ENCODE measurements around the gene COPS7A.

DNA sequence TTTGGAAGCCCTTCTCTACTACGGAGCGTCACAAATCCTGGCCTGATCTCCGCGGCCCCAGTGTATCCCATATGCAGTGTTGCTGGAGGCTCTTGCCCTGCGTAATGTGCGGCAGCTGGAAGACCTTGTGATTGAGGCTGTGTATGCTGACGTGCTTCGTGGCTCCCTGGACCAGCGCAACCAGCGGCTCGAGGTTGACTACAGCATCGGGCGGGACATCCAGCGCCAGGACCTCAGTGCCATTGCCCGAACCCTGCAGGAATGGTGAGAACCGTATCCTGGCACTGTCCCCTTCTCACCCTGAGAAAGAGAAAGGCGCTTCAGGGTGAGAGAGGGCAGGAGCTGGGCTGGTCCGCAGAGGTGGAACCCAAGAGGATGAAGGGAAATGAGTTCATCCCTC is 5.3 kb downstream of the COPS7A start:
- TF ChIP-seq EZH2 (IDR thresholded peaks at IDR 0.05; ENCODE audit: low read length, missing control alignments) = no peak
- TF ChIP-seq, protein P1, sequence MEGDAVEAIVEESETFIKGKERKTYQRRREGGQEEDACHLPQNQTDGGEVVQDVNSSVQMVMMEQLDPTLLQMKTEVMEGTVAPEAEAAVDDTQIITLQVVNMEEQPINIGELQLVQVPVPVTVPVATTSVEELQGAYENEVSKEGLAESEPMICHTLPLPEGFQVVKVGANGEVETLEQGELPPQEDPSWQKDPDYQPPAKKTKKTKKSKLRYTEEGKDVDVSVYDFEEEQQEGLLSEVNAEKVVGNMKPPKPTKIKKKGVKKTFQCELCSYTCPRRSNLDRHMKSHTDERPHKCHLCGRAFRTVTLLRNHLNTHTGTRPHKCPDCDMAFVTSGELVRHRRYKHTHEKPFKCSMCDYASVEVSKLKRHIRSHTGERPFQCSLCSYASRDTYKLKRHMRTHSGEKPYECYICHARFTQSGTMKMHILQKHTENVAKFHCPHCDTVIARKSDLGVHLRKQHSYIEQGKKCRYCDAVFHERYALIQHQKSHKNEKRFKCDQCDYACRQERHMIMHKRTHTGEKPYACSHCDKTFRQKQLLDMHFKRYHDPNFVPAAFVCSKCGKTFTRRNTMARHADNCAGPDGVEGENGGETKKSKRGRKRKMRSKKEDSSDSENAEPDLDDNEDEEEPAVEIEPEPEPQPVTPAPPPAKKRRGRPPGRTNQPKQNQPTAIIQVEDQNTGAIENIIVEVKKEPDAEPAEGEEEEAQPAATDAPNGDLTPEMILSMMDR (conservative IDR thresholded peaks at IDR 0.05 in 1 of 2, IDR thresholded peaks at IDR 0.05 in 1 of 2; ENCODE audit: low read depth in 1 of 2, low read length in 2 of 2) = no peak
